DMS 273 (cell line): ENCODE measurements around the gene DYRK2.
A peak's percentile ranks its signal among the peaks of the same experiment; 100 is the strongest.

Experiments used
- DNase-seq: peaks from one replicate; lab custom pipeline; 2025; ENCODE audit not compliant: unreplicated experiment; lab: John Stamatoyannopoulos, UW

DYRK2 gene

GRCh38 chr12:67648521-67649260 lies at the start of gene DYRK2:
DYRK2 (plus strand) TSS chr12:67648745; CDS start chr12:67649134, 389 bp downstream.
- peak; percentile 89 for DNase-seq

- DNase-seq, result no peak
Observed at GRCh38 chr12:67599691-67600090, 48.9 kb upstream of the DYRK2 start.

DNA sequence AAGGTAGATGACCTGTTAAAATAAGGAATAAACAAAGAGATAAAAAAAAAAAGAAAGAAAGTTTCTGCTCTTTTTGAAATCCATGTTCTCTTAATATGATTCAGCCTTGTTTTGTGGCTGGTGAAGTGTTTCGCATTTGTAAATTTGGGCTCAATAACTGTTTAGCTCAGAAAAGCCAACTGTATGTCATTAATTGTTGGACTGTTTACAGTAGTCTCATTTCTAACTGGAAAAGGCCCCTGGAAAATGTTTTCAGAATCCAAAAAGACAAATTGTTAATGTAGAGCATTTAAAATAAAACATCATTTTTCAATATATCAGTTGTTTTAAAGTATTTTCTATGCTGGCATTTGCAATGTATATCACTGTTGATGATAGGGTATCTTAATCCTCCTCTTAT lies 47.4 kb upstream of the DYRK2 start:
- no peak for DNase-seq

DNA sequence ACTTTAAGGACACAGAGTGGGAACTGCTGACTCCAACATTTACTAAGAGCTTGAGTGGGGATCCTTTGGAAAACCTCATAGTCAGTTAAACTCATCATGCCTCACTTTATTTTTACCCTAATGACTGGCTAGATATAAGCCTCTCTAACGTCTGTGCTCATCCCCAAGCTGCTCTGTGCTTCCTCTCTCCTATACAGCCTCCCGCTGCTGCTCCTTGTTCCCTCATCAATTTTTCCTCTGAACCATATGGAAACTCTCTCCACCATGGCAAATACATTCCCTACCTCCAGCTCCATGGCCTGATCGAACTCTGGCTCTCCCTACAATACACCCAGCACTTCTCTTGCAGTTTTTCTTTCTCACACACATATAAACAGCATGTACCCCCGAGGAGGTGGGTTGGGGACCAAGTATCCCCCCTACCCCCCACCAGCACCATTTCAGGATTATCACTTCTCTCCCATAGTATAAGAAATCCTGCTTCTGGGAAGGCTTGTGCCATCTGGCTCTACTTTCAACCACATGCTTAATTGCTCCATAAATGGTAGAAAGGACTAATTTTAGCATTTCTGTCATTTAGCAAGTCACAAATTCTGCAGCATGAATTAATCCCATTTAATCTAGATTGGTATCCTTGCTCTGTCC lies 39.2 kb upstream of the DYRK2 start:
- peak; percentile 59 for DNase-seq

- no peak for DNase-seq
Observed at GRCh38 chr12:67613040-67613439, 35.5 kb upstream of the DYRK2 start.

GRCh38 chr12:67617629-67618028 lies 30.9 kb upstream of the DYRK2 start:
- no peak for DNase-seq

DNA sequence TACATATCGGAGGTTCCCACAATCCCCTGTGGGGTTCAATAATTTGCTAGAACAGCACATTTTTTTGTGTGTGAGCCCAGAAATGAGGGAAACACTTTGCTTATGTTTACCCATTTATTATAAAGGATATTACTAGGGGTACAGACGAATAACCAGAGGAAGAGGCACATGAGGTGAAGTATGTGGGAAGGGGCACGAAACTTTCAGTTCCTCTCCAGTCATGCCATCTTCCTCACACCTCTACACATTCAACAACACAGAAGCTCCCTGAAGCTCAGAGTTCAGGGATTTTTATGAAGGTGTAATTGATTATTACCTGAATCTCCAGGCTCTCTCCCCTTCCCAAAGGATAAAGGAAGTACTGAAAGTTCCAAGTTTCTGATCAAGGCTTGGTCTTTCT lies 30.2 kb upstream of the DYRK2 start:
- DNase-seq, result no peak

DNA sequence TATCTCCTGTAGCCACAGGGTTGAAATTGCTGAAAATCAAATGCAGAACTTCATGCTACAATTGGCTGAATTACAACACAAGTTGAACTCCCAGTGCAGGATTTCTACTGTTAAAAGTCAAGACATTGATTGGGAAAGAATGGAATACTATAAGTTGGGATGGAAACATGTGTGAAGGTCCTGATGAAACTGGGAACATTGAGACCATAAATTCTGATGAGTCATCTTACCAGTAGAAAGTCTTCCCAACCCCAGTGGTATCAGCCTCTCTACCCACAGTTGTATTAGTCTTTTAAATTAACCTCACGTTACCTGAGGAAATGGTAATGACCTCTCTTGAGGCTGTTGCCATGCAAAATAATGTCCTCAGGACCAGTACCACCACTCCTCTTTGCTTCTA lies 27.4 kb upstream of the DYRK2 start:
- DNase-seq, result no peak

GRCh38 chr12:67621926-67622325 lies 26.6 kb upstream of the DYRK2 start:
- DNase-seq, result peak; percentile 2

GRCh38 chr12:67623259-67623658 lies 25.3 kb upstream of the DYRK2 start:
- DNase-seq, result peak; percentile 47

DNA sequence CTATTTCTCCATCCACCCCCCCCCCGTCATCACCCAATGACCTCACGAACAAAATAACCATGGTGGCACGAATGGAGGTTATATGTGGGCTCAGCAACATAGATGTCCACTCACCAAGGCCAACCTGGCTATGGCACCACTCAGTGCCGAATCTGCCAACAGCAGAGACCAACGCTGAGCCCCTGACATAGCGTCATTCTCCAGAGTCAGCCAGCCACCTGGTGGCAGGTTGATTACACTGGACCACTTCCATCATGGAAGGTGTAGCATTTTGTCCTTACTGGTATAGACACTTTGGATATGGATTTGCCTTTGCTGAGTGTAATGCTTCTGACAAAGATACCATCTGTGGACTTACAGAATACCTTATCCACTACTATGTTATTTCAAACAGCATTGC lies 24.2 kb upstream of the DYRK2 start:
- no peak for DNase-seq

GRCh38 chr12:67625004-67625403 lies 23.5 kb upstream of the DYRK2 start:
- no peak for DNase-seq

GRCh38 chr12:67626156-67626555 lies 22.4 kb upstream of the DYRK2 start:
- DNase-seq, result no peak

GRCh38 chr12:67630373-67631088 lies 18.0 kb upstream of the DYRK2 start:
- no peak for DNase-seq

- no peak for DNase-seq
Observed at GRCh38 chr12:67632005-67632404, 16.5 kb upstream of the DYRK2 start.

- DNase-seq, result no peak
Observed at GRCh38 chr12:67633024-67633610, 15.4 kb upstream of the DYRK2 start.

- no peak for DNase-seq
Observed at GRCh38 chr12:67633708-67634107, 14.8 kb upstream of the DYRK2 start.

GRCh38 chr12:67634303-67634761 lies 14.2 kb upstream of the DYRK2 start:
- no peak for DNase-seq

DNA sequence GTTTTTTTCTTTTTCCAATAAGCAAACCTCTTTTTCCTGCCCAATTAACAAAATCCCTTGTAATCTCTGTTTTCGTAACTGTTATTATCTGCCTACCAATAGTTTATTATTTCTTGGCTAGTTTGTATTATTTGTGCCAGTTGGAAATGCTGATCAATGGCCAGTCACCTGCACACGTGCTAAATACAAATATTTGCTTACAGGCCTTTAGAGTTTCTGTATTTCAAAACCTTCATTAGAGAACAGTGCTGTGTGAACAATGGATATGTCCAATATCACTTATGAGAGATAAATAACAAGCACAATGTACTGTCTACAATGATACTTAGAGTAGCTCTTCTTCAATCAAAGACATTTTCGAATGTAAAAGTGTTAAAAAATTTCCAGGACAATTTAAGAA lies 10.8 kb upstream of the DYRK2 start:
- no peak for DNase-seq

DNA sequence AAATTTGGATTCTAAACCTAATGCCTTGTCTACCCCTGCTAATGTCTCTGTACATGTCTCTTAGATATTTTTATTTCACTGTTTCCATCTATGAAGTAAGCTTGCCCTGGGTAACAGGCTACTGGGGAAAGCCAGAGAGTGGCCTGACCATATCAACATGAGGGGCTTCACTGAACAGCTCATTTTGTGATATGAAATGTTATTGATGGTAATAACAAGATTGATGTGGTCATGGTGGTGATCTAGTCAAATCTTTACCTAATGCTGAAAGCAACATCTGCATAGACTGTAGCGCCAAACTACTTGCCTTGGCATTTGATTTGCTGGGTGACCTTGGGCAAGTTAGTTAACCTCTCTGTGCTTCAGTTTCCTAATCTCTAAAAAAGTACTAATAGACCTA lies 9.9 kb upstream of the DYRK2 start:
- no peak for DNase-seq

DNA sequence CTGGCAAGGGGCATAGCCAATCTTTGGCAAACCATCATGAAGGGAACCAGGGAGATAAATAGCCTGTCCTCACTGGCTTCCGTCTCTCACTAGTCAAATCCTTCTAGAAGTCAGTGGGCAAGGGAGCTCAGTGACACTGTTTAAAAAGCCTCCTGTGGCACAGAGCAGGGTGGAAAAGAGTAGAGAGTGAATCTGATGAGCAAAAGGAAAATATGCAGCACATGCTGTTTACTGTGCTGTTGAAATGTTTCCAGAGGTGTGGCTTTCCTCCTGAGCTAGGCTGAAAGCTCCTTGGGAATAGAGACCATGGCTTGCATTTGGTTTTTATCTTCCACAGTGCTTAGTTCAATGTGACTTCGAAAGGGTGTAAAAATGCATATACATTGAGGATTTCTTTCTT lies 7.7 kb upstream of the DYRK2 start:
- no peak for DNase-seq

DNA sequence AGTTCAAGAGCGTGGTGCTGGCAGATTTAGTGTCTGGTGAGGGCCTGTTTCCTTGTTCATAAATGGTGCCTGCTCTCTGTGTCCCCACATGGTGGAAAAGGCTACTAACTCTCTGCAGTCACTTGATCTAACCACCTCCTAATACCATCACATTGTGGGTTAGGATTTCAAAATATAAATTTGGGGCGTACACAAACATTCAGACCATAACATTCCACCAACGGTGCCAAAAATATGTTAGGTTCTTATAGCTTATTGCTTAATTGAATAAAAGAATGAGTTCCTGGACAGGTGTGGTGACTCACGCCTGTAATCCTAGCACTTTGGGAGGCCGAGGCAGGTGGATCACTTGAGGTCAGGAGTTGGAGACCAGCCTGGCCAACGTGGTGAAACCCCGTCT lies 3.4 kb upstream of the DYRK2 start:
- DNase-seq, result no peak
